H1 (cell line): ENCODE data around the gene METRNL.

Source experiments
- CBX8 ChIP-seq: fragments of 300-800, 300-1000 bp; sonication (generic); IDR thresholded peaks from 2 replicates; pipeline ENCODE4 v1.7.1; 2016; ENCODE audit warnings: low read depth, low read length, borderline replicate concordance
- CREB1 ChIP-seq: IDR thresholded peaks from 2 replicates; pipeline ENCODE4 v1.6.1; 2012; ENCODE audit warnings: inconsistent platforms
- CTCF ChIP-seq, 3 experiments: IDR thresholded peaks; 1 replicate in 2 of 3; 2 replicates in 1 of 3; pipeline versions ENCODE4 v1.5.1 to v1.6.1; 2011; ENCODE audit warnings: low read length in 3 of 3, mild to moderate bottlenecking in 3 of 3, inconsistent platforms in 2 of 3, low read depth in 1 of 3, moderate library complexity in 1 of 3; ENCODE audit not compliant: insufficient read depth in 1 of 3; ENCODE audit errors: control extremely low read depth in 1 of 3
- EZH2 ChIP-seq: fragments of 200-600 bp; sonication (generic); IDR thresholded peaks from 2 replicates; pipeline ENCODE4 v1.7.1; 2012; ENCODE audit warnings: low read depth, mild to moderate bottlenecking, moderate library complexity, low read length, inconsistent platforms; ENCODE audit not compliant: severe bottlenecking
- MAFK ChIP-seq: IDR thresholded peaks from 2 replicates; pipeline ENCODE4 v1.6.1; 2012; ENCODE audit warnings: low read depth, mild to moderate bottlenecking, improper control_type of control experiment, low read length
- NANOG ChIP-seq: IDR thresholded peaks from 2 replicates; pipeline ENCODE4 v1.6.1; 2011; ENCODE audit warnings: low read length, low read depth, mild to moderate bottlenecking, inconsistent platforms; ENCODE audit not compliant: insufficient read depth, poor library complexity, severe bottlenecking
- NRF1 ChIP-seq: IDR thresholded peaks from 2 replicates; pipeline ENCODE4 v1.6.1; 2011; ENCODE audit warnings: mild to moderate bottlenecking, low read depth, low read length, improper control_type of control experiment
- POLR2AphosphoS5 ChIP-seq: IDR thresholded peaks from 2 replicates; pipeline ENCODE4 v1.6.1; 2011; ENCODE audit warnings: low read depth, low read length
- RFX5 ChIP-seq: IDR thresholded peaks from 2 replicates; pipeline ENCODE4 v1.6.1; 2011; ENCODE audit warnings: low read depth, low read length, improper control_type of control experiment, borderline replicate concordance
- TF ChIP-seq, protein P1 (sequence below): IDR thresholded peaks from 2 replicates; pipeline ENCODE4 v1.6.1; 2011; ENCODE audit warnings: low read length, improper control_type of control experiment

DNA sequence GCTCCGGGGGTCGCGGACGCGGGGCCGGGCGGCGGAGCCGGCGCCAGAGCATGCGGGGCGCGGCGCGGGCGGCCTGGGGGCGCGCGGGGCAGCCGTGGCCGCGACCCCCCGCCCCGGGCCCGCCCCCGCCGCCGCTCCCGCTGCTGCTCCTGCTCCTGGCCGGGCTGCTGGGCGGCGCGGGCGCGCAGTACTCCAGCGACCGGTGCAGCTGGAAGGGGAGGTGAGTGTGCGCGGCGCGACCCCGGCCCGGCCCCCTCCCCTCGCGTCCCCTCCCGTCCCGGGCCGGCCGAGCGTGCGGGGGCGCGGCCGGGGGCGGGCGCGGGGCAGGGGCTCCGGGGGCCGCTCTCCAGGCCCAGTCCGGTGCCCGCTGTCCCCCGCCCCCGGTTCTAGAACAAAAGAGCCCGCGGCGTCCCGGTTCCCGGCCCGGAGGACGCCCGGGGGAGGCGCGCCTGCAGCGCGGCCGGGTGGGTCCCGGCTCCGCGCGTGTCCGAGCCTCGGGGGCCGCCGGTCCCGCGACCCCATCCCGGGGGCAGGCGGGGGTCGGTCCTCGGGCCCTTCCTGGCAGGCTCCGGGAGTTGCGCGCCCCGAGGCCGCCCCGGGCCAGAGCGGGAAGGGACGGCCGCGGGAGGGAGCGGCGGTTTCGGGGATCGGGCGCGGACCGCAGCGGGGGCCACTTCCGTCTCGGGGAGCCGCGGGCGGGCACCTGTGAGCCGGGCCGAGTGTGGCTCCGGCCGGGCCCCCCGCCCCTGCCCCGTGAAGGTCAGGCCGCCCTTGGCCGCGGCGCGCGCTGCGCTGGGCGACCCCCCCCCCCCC is 563 bp downstream of the METRNL start:
- TF ChIP-seq CBX8 (no peak), CTCF (IDR thresholded peaks at IDR 0.05; ENCODE audit: control extremely low read depth in 1 of 3, insufficient read depth in 1 of 3, low read depth in 1 of 3, low read length in 3 of 3) (no peak), EZH2 (no peak), POLR2AphosphoS5 (no peak), RFX5 (no peak), NANOG (no peak), CREB1 (no peak), NRF1 (no peak), MAFK (no peak)
- TF ChIP-seq, protein P1, sequence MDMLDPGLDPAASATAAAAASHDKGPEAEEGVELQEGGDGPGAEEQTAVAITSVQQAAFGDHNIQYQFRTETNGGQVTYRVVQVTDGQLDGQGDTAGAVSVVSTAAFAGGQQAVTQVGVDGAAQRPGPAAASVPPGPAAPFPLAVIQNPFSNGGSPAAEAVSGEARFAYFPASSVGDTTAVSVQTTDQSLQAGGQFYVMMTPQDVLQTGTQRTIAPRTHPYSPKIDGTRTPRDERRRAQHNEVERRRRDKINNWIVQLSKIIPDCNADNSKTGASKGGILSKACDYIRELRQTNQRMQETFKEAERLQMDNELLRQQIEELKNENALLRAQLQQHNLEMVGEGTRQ = no peak
